HEK293 (cell line): ENCODE data around the gene YIPF5.

ENCODE experiments used
- CTCF ChIP-seq: fragments of 450-650 bp; formaldehyde crosslinking; IDR thresholded peaks from 2 replicates; pipeline ENCODE4 v1.5.1; 2016; ENCODE audit warnings: missing biosample characterization, missing genetic modification characterization
- TCF7L2 ChIP-seq: IDR thresholded peaks from 2 replicates; pipeline ENCODE4 v1.6.1; 2011; ENCODE audit warnings: low read depth, mild to moderate bottlenecking, inconsistent platforms, low read length, moderate library complexity, borderline replicate concordance
- ZNF558 ChIP-seq: fragments of 450-650 bp; formaldehyde crosslinking; IDR thresholded peaks from 2 replicates; pipeline ENCODE4 v1.5.1; 2016; ENCODE audit warnings: missing biosample characterization, missing genetic modification characterization

GRCh38 chr5:144209361-144209760, 38.9 kb upstream of the YIPF5 start:
- no peak for TF ChIP-seq CTCF
- no peak for TF ChIP-seq TCF7L2
- no peak for TF ChIP-seq ZNF558 (tag by site-specific recombination)
